Naive thymus-derived CD8-positive, alpha-beta T cell (primary cell): Measurements from ENCODE around the gene SLC39A7. TPM values are rescaled to one million over a fixed set of nuclear protein-coding genes. Genes with fewer than 3 reads are reported as not detected.

Experiments
- ATAC-seq, 2 donors: fragments of 150-1000 bp; cut with Tn5 transposase in 1 of 2; sonication (Bioruptor Pico), chemical (Tn5 transposase) in 1 of 2; 1 replicate in 1 of 2; 2 replicates in 1 of 2; pipeline ENCODE4 v1.10.0; 2021; ENCODE audit warnings: mild to moderate bottlenecking in 2 of 2, moderate library complexity in 2 of 2
- POLR2A ChIA-PET: fragments of 350-600 bp; sonication (Branson Sonifier 250); formaldehyde crosslinking; loops from one replicate; lab custom pipeline; 2021; ENCODE audit warnings: antibody characterized with exemption; lab: Charles Lee
- DNase-seq, 10 donors: peaks; one replicate each; pipeline versions ENCODE4 v3.0.0 to v3.0.0-alpha.2; 2020 to 2022
- H3K27ac Mint-ChIP-seq, 10 donors: one replicate each; pipeline ENCODE4 v1.8.0; 2020 to 2022; ENCODE audit warnings: mild to moderate bottlenecking in 10 of 10, mixed read lengths in 10 of 10, moderate library complexity in 4 of 10, inconsistent platforms in 1 of 10
- H3K27me3 Mint-ChIP-seq, 5 donors: one replicate each; pipeline ENCODE4 v1.8.0; 2021 to 2022; ENCODE audit warnings: mixed read lengths in 5 of 5
- H3K36me3 Mint-ChIP-seq, 3 donors: one replicate each; pipeline ENCODE4 v1.8.0; 2020 to 2022; ENCODE audit warnings: mixed read lengths in 3 of 3, mild to moderate bottlenecking in 2 of 3, inconsistent platforms in 1 of 3
- H3K4me1 Mint-ChIP-seq, 4 donors: one replicate each; pipeline ENCODE4 v1.8.0; 2021 to 2022; ENCODE audit warnings: mixed read lengths in 4 of 4
- H3K4me3 Mint-ChIP-seq, 10 donors: one replicate each; pipeline ENCODE4 v1.8.0; 2020 to 2022; ENCODE audit warnings: mild to moderate bottlenecking in 10 of 10, mixed read lengths in 10 of 10, moderate library complexity in 6 of 10, inconsistent platforms in 1 of 10
- H3K9me3 Mint-ChIP-seq, 9 donors: one replicate each; pipeline ENCODE4 v1.8.0; 2020 to 2022; ENCODE audit warnings: mixed read lengths in 9 of 9, mild to moderate bottlenecking in 3 of 9, inconsistent platforms in 1 of 9, moderate library complexity in 1 of 9
- polyA plus RNA-seq, 3 donors: library from polyadenylated mRNA; unstranded; fragments of 300-500 nt; fragmentation: Illumina TruSeq; gene quantifications; one replicate each; pipeline ENCODE4 v1.2.3, GENCODE V29; 2021
- total RNA-seq, 8 experiments: library from RNA in 2 of 8; stranded (reverse) in 2 of 8; gene quantifications; one replicate each; pipeline ENCODE4 v1.2.3 and lab custom pipeline; 2021 to 2026

The SLC39A7 gene
- total and polyA plus RNA-seq, 5 experiments from 2014 or later = 18.8 to 36.4 (median 23.8) TPM

- H3K27ac Mint-ChIP-seq = peak overlapping the region in 8 of 10 donors; percentile 36 to 89 (median 77)
- POLR2A ChIA-PET = interaction anchor here (0.6 to 1.8 kb wide), 9 partner anchors 9 to 85 kb away, joined by 3 to 10 read pairs (median 6); partner anchors contain the start of genes B3GALT4 and RING1
- peak in 5 of 10 donors; percentile 34 to 69 (median 43) for DNase-seq
These were observed 7.7 kb upstream of the SLC39A7 start for GRCh38 chr6:33192671-33193602.

GRCh38 chr6:33193619-33194018 is 7.0 kb upstream of the SLC39A7 start:
- H3K9me3 Mint-ChIP-seq = no peaks in the 10 kb centered on the region
- H3K27me3 Mint-ChIP-seq = peaks cover 3 to 25% (median 15%) of the 10 kb centered on the region in 5 donors
- POLR2A ChIA-PET = interaction anchor here (0.6 to 1.8 kb wide), 7 partner anchors 10 to 84 kb away, joined by 3 to 8 read pairs (median 6); partner anchors contain the start of genes B3GALT4 and RING1
- H3K36me3 Mint-ChIP-seq = peaks cover 0 to 40% (median 7%) of the 10 kb centered on the region in 3 donors
- peak overlapping the region in 7 of 10 donors; percentile 36 to 78 (median 53) for H3K27ac Mint-ChIP-seq
- H3K4me3 Mint-ChIP-seq = peak overlapping the region; percentile 39 to 81 (median 66)
- ATAC-seq (no peak), DNase-seq (peak in 1 of 10 donors; percentile 35)
- peaks cover 29 to 46% (median 31%) of the 10 kb centered on the region in 4 donors for H3K4me1 Mint-ChIP-seq

More at GRCh38 chr6:33192671-33193602, 7.7 kb upstream of the SLC39A7 start:
- Mint-ChIP-seq H3K36me3 (peaks cover 0 to 40% (median 7%) of the 10 kb centered on the region in 3 donors), H3K4me3 (peak overlapping the region; percentile 78 to 93 (median 87)), H3K27me3 (peaks cover 3 to 32% (median 18%) of the 10 kb centered on the region in 5 donors), H3K4me1 (peaks cover 24 to 39% (median 25%) of the 10 kb centered on the region in 4 donors), H3K9me3 (no peaks in the 10 kb centered on the region)
- ATAC-seq = peak; percentile 31 to 53

DNA sequence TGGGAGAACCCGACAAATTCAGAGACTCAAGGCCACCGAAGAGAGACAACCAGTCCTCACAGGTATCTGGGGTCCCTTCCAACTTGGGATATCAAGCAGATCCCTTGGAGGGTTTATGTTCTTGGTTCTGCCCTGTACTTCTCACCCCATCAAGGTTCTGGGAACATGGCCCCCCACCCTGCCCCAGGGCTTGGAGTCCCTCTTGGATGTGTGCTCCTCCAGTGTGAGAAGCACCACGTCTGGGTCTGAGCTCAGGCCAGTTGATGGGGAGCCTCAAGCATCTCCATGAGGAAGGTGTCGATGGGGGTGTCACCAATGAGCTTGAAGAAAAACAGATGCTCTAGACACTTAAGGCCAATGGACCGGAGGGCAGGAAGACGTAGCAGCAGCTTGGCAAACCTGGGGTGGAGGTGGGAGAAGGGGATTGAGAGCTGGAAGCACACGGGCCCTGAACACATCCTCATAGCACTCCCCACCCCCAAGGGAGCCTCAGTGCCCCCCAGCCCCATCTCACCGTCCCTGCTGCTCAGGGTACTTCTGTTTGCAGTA is 6.2 kb upstream of the SLC39A7 start:
- POLR2A ChIA-PET = interaction anchor here (1.5 to 1.8 kb wide), 3 partner anchors 11 to 54 kb away, joined by 6 to 8 read pairs (median 7); partner anchors contain the start of gene RING1

GRCh38 chr6:33195304-33196165 is 5.1 kb upstream of the SLC39A7 start:
- Mint-ChIP-seq H3K9me3 (no peaks in the 10 kb centered on the region), H3K27me3 (peaks cover 0 to 9% (median 7%) of the 10 kb centered on the region in 5 donors), H3K4me3 (peak overlapping the region in 1 of 10 donors; percentile 62), H3K4me1 (peaks cover 32 to 59% (median 44%) of the 10 kb centered on the region in 4 donors), H3K27ac (peak overlapping the region in 3 of 10 donors; percentile 42 to 76 (median 55)), H3K36me3 (peaks cover 0 to 40% (median 6%) of the 10 kb centered on the region in 3 donors)
- POLR2A ChIA-PET = interaction anchor here (1.0 to 1.5 kb wide), 4 partner anchors 12 to 53 kb away, joined by 3 to 6 read pairs (median 3); no protein-coding TSS in a partner anchor
- DNase-seq (peak in 1 of 10 donors; percentile 61), ATAC-seq (no peak)

More for the DNA sequence above, 6.2 kb upstream of the SLC39A7 start:
- Mint-ChIP-seq H3K4me3 (peak overlapping the region in 3 of 10 donors; percentile 7 to 67 (median 24)), H3K27ac (peak overlapping the region in 5 of 10 donors; percentile 8 to 77 (median 43)), H3K4me1 (peaks cover 33 to 55% (median 39%) of the 10 kb centered on the region in 4 donors), H3K36me3 (peaks cover 0 to 40% (median 6%) of the 10 kb centered on the region in 3 donors), H3K27me3 (peaks cover 3 to 20% (median 12%) of the 10 kb centered on the region in 5 donors), H3K9me3 (no peaks in the 10 kb centered on the region)
- peak in 1 of 10 donors; percentile 24 for DNase-seq
- no peak for ATAC-seq

DNA sequence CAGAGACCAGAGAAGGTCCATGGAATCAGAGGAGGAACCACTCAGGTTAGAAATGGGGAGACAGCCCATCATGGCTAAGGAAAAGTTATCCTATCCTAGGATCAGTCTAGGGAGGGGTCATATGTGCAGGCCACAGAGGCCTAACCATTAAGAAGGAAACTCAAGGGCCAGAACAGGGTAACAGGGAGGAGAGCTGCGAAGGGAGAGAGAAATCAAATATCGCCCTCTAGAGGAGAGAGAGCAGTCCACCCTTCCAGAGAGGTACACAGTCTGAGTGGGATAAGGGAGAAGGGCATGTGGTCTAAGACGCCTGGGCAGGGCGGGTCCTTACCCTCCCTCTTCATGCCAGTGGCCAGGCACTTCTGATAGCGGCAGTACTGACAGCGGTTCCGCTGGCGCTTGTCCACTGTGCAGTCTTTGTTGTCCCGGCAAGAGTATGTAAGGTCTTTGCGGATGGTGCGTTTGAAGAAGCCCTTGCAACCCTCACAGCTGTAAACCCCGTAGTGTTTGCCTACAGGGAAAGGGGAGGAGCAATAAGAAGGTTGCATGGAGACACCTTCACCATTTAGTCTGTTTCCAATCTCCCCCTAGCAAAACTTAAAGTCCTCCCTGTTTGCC is 3.1 kb upstream of the SLC39A7 start:
- no peaks in the 10 kb centered on the region for H3K27me3 Mint-ChIP-seq
- peak overlapping the region in 9 of 10 donors; percentile 53 to 100 (median 80) for H3K4me3 Mint-ChIP-seq
- ATAC-seq = peak; percentile 34 to 38
- peaks cover 0 to 48% (median 13%) of the 10 kb centered on the region in 3 donors for H3K36me3 Mint-ChIP-seq
- H3K27ac Mint-ChIP-seq = peak overlapping the region; percentile 22 to 98 (median 73)
- peaks cover 37 to 69% (median 58%) of the 10 kb centered on the region in 4 donors for H3K4me1 Mint-ChIP-seq
- POLR2A ChIA-PET = interaction anchor here (1.0 to 4.2 kb wide), 8 partner anchors 11 to 74 kb away, joined by 3 to 43 read pairs (median 6); partner anchors contain the start of genes RING1, RPS18 and VPS52
- H3K9me3 Mint-ChIP-seq = no peaks in the 10 kb centered on the region
- peak in 4 of 10 donors; percentile 25 to 64 (median 62) for DNase-seq

DNA sequence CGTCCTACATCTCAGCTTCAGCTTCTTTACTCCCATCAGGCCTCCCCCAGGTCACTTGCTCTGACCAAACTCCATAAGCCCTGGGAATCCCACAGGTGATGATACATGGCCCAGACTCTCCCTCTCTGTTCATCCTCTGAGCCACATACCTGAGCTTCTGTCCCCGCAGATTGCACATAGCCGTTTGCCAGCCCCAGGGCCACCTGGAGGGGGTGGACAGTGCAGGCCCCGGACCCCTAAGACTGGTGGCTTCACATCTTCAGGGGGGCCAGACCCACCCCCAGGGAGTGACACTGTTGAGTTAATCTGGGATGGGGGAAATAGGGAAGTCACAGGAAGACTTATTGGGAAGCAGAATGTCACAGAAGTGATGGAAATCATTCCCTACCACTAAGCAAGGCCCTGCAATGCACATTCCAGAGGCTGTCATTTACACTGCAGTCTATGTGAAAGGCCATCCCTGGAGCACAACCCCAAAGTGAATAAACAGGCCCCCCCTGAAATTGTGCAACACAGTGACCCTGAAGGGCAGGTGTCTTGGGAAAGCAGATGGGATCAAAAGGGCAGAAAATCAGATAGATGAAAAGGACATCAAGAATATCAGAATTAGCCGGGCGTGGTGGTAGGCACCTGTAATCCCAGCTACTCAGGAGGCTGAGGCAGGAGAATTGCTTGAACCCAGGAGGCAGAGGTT is 2.4 kb upstream of the SLC39A7 start:
- POLR2A ChIA-PET = interaction anchor here (0.7 to 4.2 kb wide), 9 partner anchors 10 to 73 kb away, joined by 3 to 43 read pairs (median 7); partner anchors contain the start of genes RING1, RPS18 and VPS52

DNA sequence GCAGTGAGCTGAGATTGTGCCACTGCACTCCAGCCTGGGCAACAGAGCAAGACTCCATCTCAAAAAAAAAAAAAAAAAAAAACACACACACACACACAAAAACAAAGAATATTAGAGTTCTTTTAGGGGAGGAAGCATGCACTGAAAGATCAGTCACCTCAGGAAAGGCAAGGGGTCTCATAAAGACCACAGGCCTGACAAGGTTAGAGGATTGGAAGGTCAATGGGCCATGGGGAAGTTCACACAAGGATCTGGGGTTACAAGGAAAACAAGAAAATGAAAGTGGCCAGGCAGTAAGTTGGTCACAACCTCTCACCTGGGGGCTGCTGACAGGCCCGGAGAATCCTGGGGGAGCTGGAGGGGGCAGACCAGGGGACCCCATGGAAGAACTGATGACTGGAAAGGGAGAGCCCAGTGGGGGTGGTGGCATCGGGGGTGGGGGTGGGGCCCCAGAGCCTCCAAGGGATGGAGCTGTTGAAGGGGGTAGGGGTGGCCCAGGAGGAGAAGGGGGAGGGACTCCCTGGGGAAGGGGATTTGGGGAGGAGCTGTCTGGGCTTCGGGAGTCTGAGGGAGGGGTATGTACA is 1.7 kb upstream of the SLC39A7 start:
- Mint-ChIP-seq H3K36me3 (peaks cover 6 to 59% (median 18%) of the 10 kb centered on the region in 3 donors), H3K27me3 (no peaks in the 10 kb centered on the region), H3K9me3 (no peaks in the 10 kb centered on the region), H3K27ac (peak overlapping the region; percentile 54 to 100 (median 94)), H3K4me1 (peaks cover 41 to 72% (median 67%) of the 10 kb centered on the region in 4 donors), H3K4me3 (peak overlapping the region; percentile 89 to 100 (median 98))
- no peak for DNase-seq
- POLR2A ChIA-PET = interaction anchor here (0.7 to 4.2 kb wide), 9 partner anchors 10 to 100 kb away, joined by 3 to 43 read pairs (median 7); partner anchors contain the start of genes RING1, RPS18 and VPS52
- ATAC-seq = no peak

More for the DNA sequence above, 2.4 kb upstream of the SLC39A7 start:
- Mint-ChIP-seq H3K27ac (peak overlapping the region; percentile 21 to 99 (median 91)), H3K36me3 (peaks cover 6 to 56% (median 18%) of the 10 kb centered on the region in 3 donors), H3K4me1 (peaks cover 38 to 71% (median 62%) of the 10 kb centered on the region in 4 donors), H3K27me3 (no peaks in the 10 kb centered on the region), H3K4me3 (peak overlapping the region; percentile 71 to 100 (median 94)), H3K9me3 (no peaks in the 10 kb centered on the region)
- DNase-seq = no peak
- no peak for ATAC-seq

GRCh38 chr6:33199687-33200218 is 914 bp upstream of the SLC39A7 start:
- peak; percentile 11 to 25 for ATAC-seq
- POLR2A ChIA-PET = interaction anchor here (0.6 to 4.2 kb wide), 12 partner anchors 9 to 456 kb away, joined by 3 to 43 read pairs (median 4); partner anchors contain the start of genes B3GALT4, HLA-DMA, RING1 and RPS18

GRCh38 chr6:33201147-33201545 is 479 bp downstream of the SLC39A7 start:
- Mint-ChIP-seq H3K4me1 (peaks cover 46 to 90% (median 80%) of the 10 kb centered on the region in 4 donors), H3K4me3 (peak overlapping the region; percentile 98 to 100 (median 99)), H3K27ac (peak overlapping the region; percentile 95 to 100 (median 99)), H3K36me3 (peaks cover 6 to 40% (median 12%) of the 10 kb centered on the region in 3 donors), H3K27me3 (no peaks in the 10 kb centered on the region), H3K9me3 (no peaks in the 10 kb centered on the region)
- no peak for ATAC-seq
- POLR2A ChIA-PET = no interaction called here
- no peak for DNase-seq

More at GRCh38 chr6:33199687-33200218, 914 bp upstream of the SLC39A7 start:
- H3K27me3 Mint-ChIP-seq = no peaks in the 10 kb centered on the region
- H3K9me3 Mint-ChIP-seq = no peaks in the 10 kb centered on the region
- peak overlapping the region; percentile 90 to 100 (median 99) for H3K4me3 Mint-ChIP-seq
- peaks cover 43 to 78% (median 72%) of the 10 kb centered on the region in 4 donors for H3K4me1 Mint-ChIP-seq
- peak overlapping the region; percentile 82 to 100 (median 95) for H3K27ac Mint-ChIP-seq
- DNase-seq = peak in 4 of 10 donors; percentile 45 to 77 (median 62)
- H3K36me3 Mint-ChIP-seq = peaks cover 6 to 54% (median 18%) of the 10 kb centered on the region in 3 donors
